Adrenal gland (tissue), 5 donors: ENCODE results near the gene SBF2.

Experiments
- POLR2A ChIP-seq, 2 donors: fragments of 450-650 bp; IDR thresholded peaks; one replicate each; pipeline ENCODE4 v1.6.1; 2017; ENCODE audit warnings: antibody characterized with exemption in 2 of 2, mild to moderate bottlenecking in 2 of 2, moderate library complexity in 1 of 2
- TF ChIP-seq, protein P1 (sequence below), 6 experiments: fragments of 450-650 bp in 4 of 6; fragments of 200-600 bp in 2 of 6; sonication (generic) in 1 of 6; IDR thresholded peaks; 1 replicate in 5 of 6; 2 replicates in 1 of 6; pipeline versions ENCODE4 v1.5.1 to v1.8.0; 2016 to 2021; ENCODE audit warnings: antibody characterized with exemption in 6 of 6, mild to moderate bottlenecking in 2 of 6, moderate library complexity in 1 of 6
- donor health status: DM: no; HTN: no; CAD: no.

DNA sequence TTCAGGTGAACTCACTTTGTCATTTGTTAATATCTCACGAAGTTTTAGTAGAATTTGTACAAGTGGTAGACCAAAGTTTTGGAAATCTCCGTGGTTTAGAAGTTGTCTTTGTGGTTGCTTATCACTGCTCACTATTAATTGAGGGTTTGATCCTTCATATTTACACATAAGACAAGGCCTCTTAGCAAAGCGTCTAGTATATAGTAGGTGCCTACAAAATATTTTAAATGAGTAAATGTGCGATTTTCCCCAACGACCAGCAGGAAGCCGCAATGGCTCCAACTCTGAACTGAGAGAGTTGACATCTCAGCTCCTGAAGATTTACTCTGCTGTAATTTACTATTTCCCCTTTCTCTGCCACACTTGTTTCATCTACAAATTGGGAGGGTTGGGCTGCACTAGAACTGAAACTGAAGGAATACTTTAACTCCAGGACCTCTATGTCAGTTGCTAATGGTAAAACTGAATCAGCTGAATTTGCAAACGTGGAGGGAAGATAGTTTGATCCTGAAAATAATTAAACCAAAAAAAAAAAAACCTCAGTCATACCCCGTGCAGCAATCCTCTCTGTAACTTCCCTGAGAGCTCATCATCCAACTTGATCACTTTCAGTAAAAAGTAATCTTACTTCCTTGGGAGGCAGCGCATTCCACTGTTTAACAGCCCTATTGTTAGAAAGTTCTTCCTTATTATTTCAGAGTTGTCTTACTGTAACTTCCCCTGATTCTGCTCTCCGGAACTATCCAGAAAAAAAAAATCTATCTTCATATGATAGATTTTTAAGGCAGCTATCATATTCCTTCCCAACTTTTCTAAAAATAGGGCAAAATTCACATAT lies 1.3 kb upstream of the SBF2 start:
- TF ChIP-seq, protein P1, sequence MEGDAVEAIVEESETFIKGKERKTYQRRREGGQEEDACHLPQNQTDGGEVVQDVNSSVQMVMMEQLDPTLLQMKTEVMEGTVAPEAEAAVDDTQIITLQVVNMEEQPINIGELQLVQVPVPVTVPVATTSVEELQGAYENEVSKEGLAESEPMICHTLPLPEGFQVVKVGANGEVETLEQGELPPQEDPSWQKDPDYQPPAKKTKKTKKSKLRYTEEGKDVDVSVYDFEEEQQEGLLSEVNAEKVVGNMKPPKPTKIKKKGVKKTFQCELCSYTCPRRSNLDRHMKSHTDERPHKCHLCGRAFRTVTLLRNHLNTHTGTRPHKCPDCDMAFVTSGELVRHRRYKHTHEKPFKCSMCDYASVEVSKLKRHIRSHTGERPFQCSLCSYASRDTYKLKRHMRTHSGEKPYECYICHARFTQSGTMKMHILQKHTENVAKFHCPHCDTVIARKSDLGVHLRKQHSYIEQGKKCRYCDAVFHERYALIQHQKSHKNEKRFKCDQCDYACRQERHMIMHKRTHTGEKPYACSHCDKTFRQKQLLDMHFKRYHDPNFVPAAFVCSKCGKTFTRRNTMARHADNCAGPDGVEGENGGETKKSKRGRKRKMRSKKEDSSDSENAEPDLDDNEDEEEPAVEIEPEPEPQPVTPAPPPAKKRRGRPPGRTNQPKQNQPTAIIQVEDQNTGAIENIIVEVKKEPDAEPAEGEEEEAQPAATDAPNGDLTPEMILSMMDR (IDR thresholded peaks at IDR 0.05) = no peak
- no peak for TF ChIP-seq POLR2A (IDR thresholded peaks at IDR 0.05)
